GM23338 (cell line): ENCODE results near the gene ITIH4. TPM values are rescaled to one million over a fixed set of nuclear protein-coding genes. Genes with fewer than 3 reads are reported as not detected.

Source experiments
- ATAC-seq: fragments of 200-7000 bp; cut with Tn5 transposase; 3 replicates; pipeline ENCODE4 v1.9.1; 2020
- DNase-seq: peaks from one replicate; pipeline ENCODE4 v3.0.0-alpha.2; 2015; ENCODE audit warnings: low spot score
- H2AFZ ChIP-seq: fragments of 200-600 bp; sonication (generic); 2 replicates; pipeline ENCODE4 v1.8.0; 2016; ENCODE audit warnings: antibody characterized with exemption, mild to moderate bottlenecking, moderate library complexity
- H3F3A ChIP-seq: fragments of 200-600 bp; sonication (generic); replicated peaks from 2 replicates; pipeline ENCODE4 v1.8.0; 2017; ENCODE audit warnings: antibody characterized with exemption, mixed run types, low read depth
- H3K27ac ChIP-seq: fragments of 200-600 bp; sonication (generic); 2 replicates; pipeline ENCODE4 v1.6.1; 2016; ENCODE audit warnings: low read depth
- H3K27me3 ChIP-seq: fragments of 200-600 bp; sonication (generic); 2 replicates; pipeline ENCODE4 v1.8.0; 2016; ENCODE audit warnings: mild to moderate bottlenecking, mixed run types, moderate library complexity; ENCODE audit not compliant: insufficient read depth
- H3K36me3 ChIP-seq: fragments of 200-600 bp; sonication (generic); 2 replicates; pipeline ENCODE4 v1.8.0; 2016; ENCODE audit warnings: mild to moderate bottlenecking; ENCODE audit not compliant: insufficient read depth
- H3K4me1 ChIP-seq: fragments of 200-600 bp; sonication (generic); 2 replicates; pipeline ENCODE4 v1.8.0; 2016; ENCODE audit warnings: mild to moderate bottlenecking, moderate library complexity; ENCODE audit not compliant: insufficient read depth
- H3K4me2 ChIP-seq: fragments of 200-600 bp; sonication (generic); 2 replicates; pipeline ENCODE4 v1.7.1; 2017; ENCODE audit warnings: mixed run types
- H3K4me3 ChIP-seq: fragments of 200-600 bp; sonication (generic); 2 replicates; pipeline ENCODE4 v1.6.1; 2016; ENCODE audit warnings: mixed run types
- H3K79me2 ChIP-seq: fragments of 200-600 bp; sonication (generic); replicated peaks from 2 replicates; pipeline ENCODE4 v1.8.0; 2017; ENCODE audit warnings: mild to moderate bottlenecking; ENCODE audit not compliant: insufficient read depth
- H3K9me2 ChIP-seq: fragments of 200-600 bp; sonication (generic); 2 replicates; pipeline ENCODE4 v1.8.0; 2017; ENCODE audit not compliant: insufficient read depth
- H4K20me1 ChIP-seq: fragments of 200-600 bp; sonication (generic); replicated peaks from 2 replicates; pipeline ENCODE4 v1.8.0; 2017; ENCODE audit warnings: mild to moderate bottlenecking; ENCODE audit not compliant: insufficient read depth
- H3K27ac Mint-ChIP-seq: 2 replicates; pipeline ENCODE4 v1.8.0; 2020; ENCODE audit warnings: inconsistent platforms, mild to moderate bottlenecking, moderate library complexity, mixed read lengths
- H3K27me3 Mint-ChIP-seq: 3 replicates; pipeline ENCODE4 v1.8.0; 2022; ENCODE audit warnings: low read depth, mild to moderate bottlenecking, moderate library complexity, mixed read lengths, inconsistent platforms; ENCODE audit not compliant: insufficient read depth, poor library complexity
- H3K36me3 Mint-ChIP-seq: 3 replicates; pipeline ENCODE4 v1.8.0; 2021; ENCODE audit warnings: low read depth, mild to moderate bottlenecking, inconsistent platforms, moderate library complexity, mixed read lengths
- H3K4me1 Mint-ChIP-seq: 3 replicates; pipeline ENCODE4 v1.8.0; 2020; ENCODE audit warnings: mild to moderate bottlenecking, inconsistent platforms, mixed read lengths
- H3K4me3 Mint-ChIP-seq: 3 replicates; pipeline ENCODE4 v1.8.0; 2021; ENCODE audit warnings: moderate library complexity, mild to moderate bottlenecking, inconsistent platforms, mixed read lengths
- H3K9me3 Mint-ChIP-seq: 3 replicates; pipeline ENCODE4 v1.8.0; 2020; ENCODE audit warnings: moderate library complexity, mild to moderate bottlenecking, inconsistent platforms, mixed read lengths
- CREB1 ChIP-seq: fragments of 250-450 bp; sonication (Bioruptor Pico); IDR thresholded peaks from 2 replicates; pipeline ENCODE4 v1.5.0; 2020; ENCODE audit warnings: low read depth, mild to moderate bottlenecking, moderate library complexity
- CTCF ChIP-seq, 2 experiments: fragments of 200-600 bp in 1 of 2; sonication (generic) in 1 of 2; conservative IDR thresholded peaks; 2 replicates each; pipeline versions ENCODE4 v1.5.1 to v1.6.1; 2016 to 2017; ENCODE audit warnings: antibody characterized with exemption in 2 of 2, low read depth in 2 of 2, mild to moderate bottlenecking in 2 of 2, moderate library complexity in 1 of 2
- ETS1 ChIP-seq: IDR thresholded peaks from 2 replicates; pipeline ENCODE4 v1.6.1; 2016; ENCODE audit warnings: antibody characterized with exemption
- EZH2 ChIP-seq: fragments of 200-600 bp; sonication (generic); IDR thresholded peaks from one replicate; pipeline ENCODE4 v1.8.0; 2017; ENCODE audit warnings: antibody characterized with exemption, mild to moderate bottlenecking, low read depth; ENCODE audit not compliant: unreplicated experiment
- EZH2phosphoT487 ChIP-seq: fragments of 200-600 bp; sonication (generic); IDR thresholded peaks from one replicate; pipeline ENCODE4 v1.8.1; 2018; ENCODE audit warnings: antibody characterized with exemption; ENCODE audit not compliant: unreplicated experiment
- JUNB ChIP-seq: IDR thresholded peaks from one replicate; pipeline ENCODE4 v1.6.1; 2016; ENCODE audit warnings: antibody characterized with exemption; ENCODE audit not compliant: unreplicated experiment
- NANOG ChIP-seq: IDR thresholded peaks from 2 replicates; pipeline ENCODE4 v1.6.1; 2016; ENCODE audit warnings: antibody characterized with exemption, borderline replicate concordance
- POLR2AphosphoS5 ChIP-seq: IDR thresholded peaks from 2 replicates; pipeline ENCODE4 v1.6.1; 2016; ENCODE audit warnings: antibody characterized with exemption, low read depth
- STAT1 ChIP-seq: IDR thresholded peaks from one replicate; pipeline ENCODE4 v1.6.1; 2016; ENCODE audit warnings: antibody characterized with exemption; ENCODE audit not compliant: unreplicated experiment
- ZNF114 ChIP-seq: fragments of 250-450 bp; sonication (Bioruptor Pico); IDR thresholded peaks from 2 replicates; pipeline ENCODE4 v1.5.0; 2020; ENCODE audit warnings: mild to moderate bottlenecking, moderate library complexity
- ZNF331 ChIP-seq: fragments of 250-450 bp; sonication (Bioruptor Pico); IDR thresholded peaks from 2 replicates; pipeline ENCODE4 v1.5.0; 2020; ENCODE audit warnings: low read depth, mild to moderate bottlenecking, moderate library complexity
- ZNF462 ChIP-seq: fragments of 250-450 bp; sonication (Bioruptor Pico); IDR thresholded peaks from 2 replicates; pipeline ENCODE4 v1.5.0; 2020; ENCODE audit warnings: mild to moderate bottlenecking, moderate library complexity
- polyA plus RNA-seq: library from polyadenylated mRNA; unstranded; fragments of >200 nt; fragmentation: Nextera tagmentation; extraction: Ambion mirVana; gene quantifications from 2 replicates; pipeline ENCODE4 v1.2.1, GENCODE V29; 2016
- total RNA-seq: library from RNA; depleted of rRNA; stranded (reverse); fragments of >200 nt; shearing (Covaris generic); gene quantifications from 2 replicates; pipeline ENCODE4 v1.2.3, GENCODE V29; 2014

Gene ITIH4
- total and polyA plus RNA-seq, 2 experiments from 2014 or later = 0.82 to 1.4 TPM

GRCh38 chr3:52874160-52874701, 43.8 kb upstream of the ITIH4 start:
- H3K9me2 ChIP-seq = no peaks in the 10 kb centered on the region
- no peaks in the 10 kb centered on the region for H3K36me3 Mint-ChIP-seq
- no peak overlapping the region for H3K27ac ChIP-seq
- peaks cover 30% of the 10 kb centered on the region for H3K4me1 Mint-ChIP-seq
- H3K27me3 Mint-ChIP-seq = no peaks in the 10 kb centered on the region
- peaks cover 26% of the 10 kb centered on the region for H3K79me2 ChIP-seq
- no peaks in the 10 kb centered on the region for H3K36me3 ChIP-seq
- H3F3A ChIP-seq = no peaks in the 10 kb centered on the region
- H3K4me3 ChIP-seq = no peak overlapping the region
- no peak for TF ChIP-seq ETS1
- no peak for TF ChIP-seq CREB1
- TF ChIP-seq ZNF114 (CRISPR knock-in tag) = no peak
- no peak for TF ChIP-seq EZH2phosphoT487
- TF ChIP-seq ZNF462 = no peak
- TF ChIP-seq CTCF (conservative IDR thresholded peaks at IDR 0.05; ENCODE audit: low read depth in 2 of 2) = no peak
- no peak for TF ChIP-seq STAT1
- TF ChIP-seq ZNF331 (CRISPR knock-in tag) = no peak
- TF ChIP-seq POLR2AphosphoS5 = no peak
- TF ChIP-seq NANOG = no peak
- no peak for TF ChIP-seq JUNB
- TF ChIP-seq EZH2 = no peak
- no peak overlapping the region for H2AFZ ChIP-seq
- H3K27ac Mint-ChIP-seq = peak overlapping the region; percentile 80; the same call in 1 of the 2 replicates
- peaks cover 7% of the 10 kb centered on the region for H3K4me1 ChIP-seq
- no peak overlapping the region for H3K4me3 Mint-ChIP-seq
- no peaks in the 10 kb centered on the region for H3K27me3 ChIP-seq
- no peaks in the 10 kb centered on the region for H3K9me3 Mint-ChIP-seq
- H3K4me2 ChIP-seq = no peak overlapping the region
- ATAC-seq (no peak), DNase-seq (no peak)
- no peaks in the 10 kb centered on the region; the same call in none of the 2 replicates for H4K20me1 ChIP-seq
